Endodermal cell (in vitro differentiated cells): ENCODE results near the gene OOSP4B. TPM values are rescaled to one million over a fixed set of nuclear protein-coding genes. Genes with fewer than 3 reads are reported as not detected.

Experiments
- DNase-seq: peaks from one replicate; pipeline ENCODE4 v3.0.0-alpha.2; 2017
- H3K27ac ChIP-seq: 2 replicates; pipeline ENCODE4 v1.5.1; 2013; ENCODE audit warnings: mild to moderate bottlenecking, low read depth, low read length, moderate library complexity
- H3K27me3 ChIP-seq: 2 replicates; pipeline ENCODE4 v1.6.1; 2013; ENCODE audit warnings: mild to moderate bottlenecking, low read length, moderate library complexity; ENCODE audit not compliant: insufficient read depth, control insufficient read depth, poor library complexity, severe bottlenecking
- H3K36me3 ChIP-seq: 2 replicates; pipeline ENCODE4 v1.7.0; 2013; ENCODE audit warnings: mild to moderate bottlenecking, low read length, moderate library complexity; ENCODE audit not compliant: control insufficient read depth, insufficient read depth
- H3K4me1 ChIP-seq: one replicate; pipeline ENCODE4 v1.7.0; 2013; ENCODE audit warnings: low read length; ENCODE audit not compliant: control insufficient read depth, insufficient read depth
- H3K4me3 ChIP-seq: 2 replicates; pipeline ENCODE4 v1.5.1; 2013; ENCODE audit warnings: mild to moderate bottlenecking, low read length, moderate library complexity
- H3K9ac ChIP-seq: 2 replicates; pipeline ENCODE4 v1.6.1; 2013; ENCODE audit warnings: mild to moderate bottlenecking, low read length, moderate library complexity; ENCODE audit not compliant: poor library complexity, severe bottlenecking; ENCODE audit errors: extremely low read depth
- H3K9me3 ChIP-seq: 2 replicates; pipeline ENCODE4 v1.6.1; 2013; ENCODE audit warnings: mild to moderate bottlenecking, low read length, moderate library complexity; ENCODE audit not compliant: control insufficient read depth
- H3K27ac Mint-ChIP-seq: 2 replicates; pipeline ENCODE4 v1.8.0; 2020; ENCODE audit warnings: mixed read lengths
- H3K27me3 Mint-ChIP-seq: 2 replicates; pipeline ENCODE4 v1.8.0; 2021; ENCODE audit warnings: mild to moderate bottlenecking, mixed read lengths; ENCODE audit not compliant: insufficient read depth
- H3K36me3 Mint-ChIP-seq: 2 replicates; pipeline ENCODE4 v1.8.0; 2020; ENCODE audit warnings: low read depth, mixed read lengths
- H3K4me1 Mint-ChIP-seq: 2 replicates; pipeline ENCODE4 v1.8.0; 2020; ENCODE audit warnings: mixed read lengths
- H3K4me3 Mint-ChIP-seq: 2 replicates; pipeline ENCODE4 v1.8.0; 2020; ENCODE audit warnings: mild to moderate bottlenecking, moderate library complexity, mixed read lengths
- H3K9me3 Mint-ChIP-seq: 2 replicates; pipeline ENCODE4 v1.8.0; 2020; ENCODE audit warnings: mild to moderate bottlenecking, mixed read lengths
- WGBS, 2 experiments: methylation state at CpG; one replicate each; pipeline versions ENCODE4 v1.1.5 to v1.1.7; 2013; ENCODE audit warnings: missing lambda C conversion rate in 2 of 2, mixed read lengths in 1 of 2; ENCODE audit not compliant: insufficient coverage in 1 of 2, insufficient read length in 1 of 2; 5-methylcytosine and 5-hydroxymethylcytosine counted together
- total RNA-seq, 2 donors: library from RNA; stranded (reverse); fragmentation: NEBNext Ultra II Directional in 1 of 2; extraction: Animal tissue kit (Norgen Biotek cat#: 25700) in 1 of 2; gene quantifications; 2 replicates in 1 of 2; 3 replicates in 1 of 2; pipeline ENCODE4 v1.2.1, GENCODE V29; 2021
- TF ChIP-seq, protein P1 (sequence below): fragments of 200-600 bp; sonication (generic); conservative IDR thresholded peaks from 2 replicates; pipeline ENCODE4 v1.5.0; 2021; ENCODE audit warnings: antibody characterized with exemption, mild to moderate bottlenecking

The OOSP4B gene
- total RNA-seq, 2 donors from 2014 or later, result not detected

DNA sequence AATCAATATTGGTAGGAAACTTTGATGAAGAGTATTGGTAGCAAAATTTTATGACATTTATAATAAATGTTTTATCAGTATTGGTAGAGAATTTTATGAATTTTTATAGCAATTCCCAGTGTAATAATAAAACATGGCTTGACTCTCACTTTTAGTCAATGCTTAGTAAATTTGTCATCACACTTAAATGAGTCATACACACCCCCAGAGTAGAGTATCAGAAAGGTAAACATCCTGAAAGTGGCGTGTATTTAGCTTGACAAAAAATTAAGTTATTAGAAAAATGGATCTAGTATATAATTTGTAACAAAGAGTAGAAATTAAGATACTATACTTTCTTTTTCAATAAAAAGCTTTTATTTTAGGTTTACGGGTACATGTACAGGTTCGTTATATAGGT lies 42.1 kb downstream of the OOSP4B start:
- Histone ChIP-seq H3K9me3 (peaks cover 4% of the 10 kb centered on the region), H3K36me3 (no peaks in the 10 kb centered on the region), H3K4me3 (no peak overlapping the region), H3K9ac (no peak overlapping the region), H3K4me1 (no peaks in the 10 kb centered on the region), H3K27ac (no peak overlapping the region), H3K27me3 (peaks cover 29% of the 10 kb centered on the region)
- no peak overlapping the region for H3K27ac Mint-ChIP-seq
- H3K27me3 Mint-ChIP-seq, result peaks cover 27% of the 10 kb centered on the region
- H3K4me3 Mint-ChIP-seq, result no peak overlapping the region
- TF ChIP-seq, protein P1, sequence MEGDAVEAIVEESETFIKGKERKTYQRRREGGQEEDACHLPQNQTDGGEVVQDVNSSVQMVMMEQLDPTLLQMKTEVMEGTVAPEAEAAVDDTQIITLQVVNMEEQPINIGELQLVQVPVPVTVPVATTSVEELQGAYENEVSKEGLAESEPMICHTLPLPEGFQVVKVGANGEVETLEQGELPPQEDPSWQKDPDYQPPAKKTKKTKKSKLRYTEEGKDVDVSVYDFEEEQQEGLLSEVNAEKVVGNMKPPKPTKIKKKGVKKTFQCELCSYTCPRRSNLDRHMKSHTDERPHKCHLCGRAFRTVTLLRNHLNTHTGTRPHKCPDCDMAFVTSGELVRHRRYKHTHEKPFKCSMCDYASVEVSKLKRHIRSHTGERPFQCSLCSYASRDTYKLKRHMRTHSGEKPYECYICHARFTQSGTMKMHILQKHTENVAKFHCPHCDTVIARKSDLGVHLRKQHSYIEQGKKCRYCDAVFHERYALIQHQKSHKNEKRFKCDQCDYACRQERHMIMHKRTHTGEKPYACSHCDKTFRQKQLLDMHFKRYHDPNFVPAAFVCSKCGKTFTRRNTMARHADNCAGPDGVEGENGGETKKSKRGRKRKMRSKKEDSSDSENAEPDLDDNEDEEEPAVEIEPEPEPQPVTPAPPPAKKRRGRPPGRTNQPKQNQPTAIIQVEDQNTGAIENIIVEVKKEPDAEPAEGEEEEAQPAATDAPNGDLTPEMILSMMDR, result no peak
- peaks cover 3% of the 10 kb centered on the region for H3K4me1 Mint-ChIP-seq
- no peak for DNase-seq
- no peaks in the 10 kb centered on the region for H3K9me3 Mint-ChIP-seq
- no peaks in the 10 kb centered on the region for H3K36me3 Mint-ChIP-seq
- 94 to 100% methylated on average over 2 of the region's 3 CpGs for WGBS, 2 experiments

DNA sequence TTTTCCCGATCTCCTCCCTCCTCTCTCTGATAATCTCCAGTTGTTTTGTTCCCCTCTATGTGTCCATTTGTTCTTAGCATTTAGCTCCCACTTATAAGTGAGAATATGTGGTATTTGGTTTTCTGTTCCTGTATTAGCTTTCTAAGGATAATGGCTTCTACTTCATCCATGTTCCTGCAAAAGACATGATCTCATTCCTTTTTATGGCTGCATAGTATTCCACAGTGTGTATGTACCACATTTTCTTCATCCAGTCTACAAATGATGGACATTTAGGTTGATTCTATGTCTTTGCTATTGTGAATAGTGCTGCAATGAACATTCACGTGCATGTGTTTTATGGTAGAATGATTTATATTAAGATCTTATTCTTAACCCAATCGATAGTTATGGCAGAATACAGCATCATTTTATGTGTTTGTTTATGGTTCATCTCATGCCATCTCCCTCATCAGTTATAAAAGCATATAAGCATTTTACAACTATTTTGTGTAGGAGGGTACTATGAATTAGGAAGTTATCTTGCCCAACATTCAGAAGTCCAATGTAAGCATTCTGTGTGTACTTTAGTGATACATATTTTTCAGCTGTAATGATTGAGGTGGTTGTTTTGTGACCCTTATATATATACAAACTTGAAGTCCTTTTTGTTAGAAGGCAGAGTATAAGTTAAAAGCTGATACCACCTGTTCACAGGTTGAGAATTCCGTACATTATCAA lies 42.7 kb downstream of the OOSP4B start:
- TF ChIP-seq, protein P1, result no peak
- peaks cover 22% of the 10 kb centered on the region for H3K27me3 Mint-ChIP-seq
- no peaks in the 10 kb centered on the region for H3K9me3 Mint-ChIP-seq
- no peak overlapping the region for H3K27ac Mint-ChIP-seq
- peaks cover 4% of the 10 kb centered on the region for H3K9me3 ChIP-seq
- DNase-seq, result no peak
- no peaks in the 10 kb centered on the region for H3K36me3 Mint-ChIP-seq
- no peak overlapping the region for H3K4me3 Mint-ChIP-seq
- peaks cover 25% of the 10 kb centered on the region for H3K27me3 ChIP-seq
- no peak overlapping the region for H3K27ac ChIP-seq
- peaks cover 3% of the 10 kb centered on the region for H3K4me1 Mint-ChIP-seq
- H3K4me3 ChIP-seq, result no peak overlapping the region
- H3K9ac ChIP-seq, result no peak overlapping the region
- no peaks in the 10 kb centered on the region for H3K36me3 ChIP-seq
- WGBS, 2 experiments, result 95% methylated on average over 2 of the region's 4 CpGs; no CpG with 5 or more reads in 1 of the 2 experiments
- no peaks in the 10 kb centered on the region for H3K4me1 ChIP-seq

DNA sequence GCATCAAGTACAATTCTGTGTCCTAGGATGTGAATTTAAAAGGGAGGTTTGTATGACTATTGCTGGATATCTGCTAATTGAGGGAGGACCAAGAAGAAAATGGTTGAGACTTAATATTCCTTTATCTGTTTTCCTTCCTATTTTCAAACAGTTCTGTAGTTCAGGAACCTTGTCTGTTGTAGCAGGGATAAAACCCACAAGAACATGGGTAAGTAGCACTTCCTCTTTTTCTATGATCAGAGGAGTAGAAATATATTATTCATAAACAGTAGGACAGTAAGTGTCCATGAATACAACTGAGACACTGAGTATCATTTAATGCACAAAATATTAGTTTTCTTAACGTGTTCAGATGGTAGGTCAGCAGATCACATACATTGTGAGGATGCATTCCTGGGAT lies 47.1 kb downstream of the OOSP4B start:
- H3K27me3 Mint-ChIP-seq, result no peaks in the 10 kb centered on the region
- TF ChIP-seq, protein P1, result no peak
- H3K4me1 ChIP-seq, result no peaks in the 10 kb centered on the region
- H3K36me3 Mint-ChIP-seq, result no peaks in the 10 kb centered on the region
- WGBS, 2 experiments, result 86 to 100% methylated on average over 1 of the region's 1 CpG
- H3K27me3 ChIP-seq, result no peaks in the 10 kb centered on the region
- H3K27ac ChIP-seq, result no peak overlapping the region
- no peak overlapping the region for H3K27ac Mint-ChIP-seq
- H3K9ac ChIP-seq, result no peak overlapping the region
- peaks cover 4% of the 10 kb centered on the region for H3K9me3 ChIP-seq
- DNase-seq, result no peak
- peaks cover 2% of the 10 kb centered on the region for H3K9me3 Mint-ChIP-seq
- no peaks in the 10 kb centered on the region for H3K4me1 Mint-ChIP-seq
- no peaks in the 10 kb centered on the region for H3K36me3 ChIP-seq
- no peak overlapping the region for H3K4me3 Mint-ChIP-seq
- no peak overlapping the region for H3K4me3 ChIP-seq
